Inflammatory macrophage (primary cell): ENCODE results near the gene JOSD2.

Experiments used
- DNase-seq, 2 donors: peaks; one replicate each; pipeline ENCODE4 v3.0.0-alpha.2; 2020 to 2022

JOSD2 gene

GRCh38 chr19:50512999-50513745, 2.2 kb upstream of the JOSD2 start:
- DNase-seq = no peak

GRCh38 chr19:50512112-50512998, 1.4 kb upstream of the JOSD2 start:
- DNase-seq = no peak

GRCh38 chr19:50510700-50511068, 307 bp downstream of the JOSD2 start:
- DNase-seq = no peak

DNA sequence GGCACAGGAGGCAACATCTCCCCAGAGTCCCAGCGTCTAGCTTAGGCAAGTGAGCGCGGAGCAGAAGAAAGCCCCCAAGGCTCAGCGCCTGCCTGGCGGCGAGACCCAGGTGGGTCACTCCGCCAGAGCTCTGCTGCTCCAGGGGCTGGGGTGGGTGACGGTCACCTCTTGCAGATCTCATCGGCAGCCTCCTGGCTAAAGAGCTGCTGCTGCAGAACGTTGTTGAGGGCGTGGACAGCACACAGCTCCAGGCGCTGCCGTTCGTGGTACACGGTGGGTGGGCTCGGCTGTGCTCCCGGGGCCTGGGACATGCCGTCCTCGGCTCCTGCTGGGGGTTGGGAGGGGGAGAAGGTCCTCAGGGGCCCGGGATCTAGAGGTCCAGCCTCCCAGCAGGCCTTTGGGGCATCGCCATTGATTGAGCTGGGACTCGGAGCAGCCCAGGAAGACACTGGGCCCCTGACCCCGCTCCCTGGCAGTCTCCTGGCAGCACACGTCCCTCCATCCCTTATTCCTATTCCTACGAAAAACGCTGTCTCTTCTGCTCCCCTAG, 795 bp downstream of the JOSD2 start:
- no peak for DNase-seq

DNA sequence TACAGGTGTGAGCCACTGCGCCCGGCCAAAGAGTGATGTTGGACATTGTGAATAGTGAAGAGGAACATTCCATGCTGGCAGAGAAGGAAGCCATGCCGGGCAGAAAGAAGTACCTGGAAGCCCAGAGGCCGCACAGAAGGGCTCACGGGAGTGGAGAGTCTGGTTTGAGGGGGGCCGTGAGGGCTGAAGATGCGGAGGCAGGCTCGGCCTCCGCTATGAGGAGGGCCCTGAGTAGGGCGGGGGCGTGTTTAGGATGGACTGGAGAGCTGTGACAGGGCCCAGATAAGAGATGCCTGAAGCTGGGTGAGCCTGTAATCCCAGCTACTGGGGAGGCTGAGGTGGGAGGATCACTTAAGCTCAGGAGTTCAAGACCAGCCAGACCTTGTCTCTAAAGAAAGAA, 1.6 kb downstream of the JOSD2 start:
- DNase-seq = no peak

DNA sequence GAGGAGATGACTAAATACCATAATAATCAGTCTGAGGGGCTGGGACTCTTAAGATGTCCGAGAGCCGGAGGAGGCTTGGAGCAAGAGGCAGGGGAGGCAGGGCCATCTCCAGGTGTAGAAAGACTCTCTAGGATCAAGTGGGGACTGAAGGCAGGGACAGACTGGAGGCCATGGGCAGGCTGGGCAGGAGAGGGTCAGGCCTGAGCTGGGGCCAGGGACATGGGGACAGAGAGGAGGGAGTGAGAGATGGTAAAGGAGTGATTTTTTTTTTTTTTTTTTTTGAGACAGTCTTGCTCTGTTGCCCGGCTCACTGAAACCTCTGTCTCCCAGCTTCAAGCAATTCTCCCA, 2.2 kb downstream of the JOSD2 start:
- DNase-seq = no peak

DNA sequence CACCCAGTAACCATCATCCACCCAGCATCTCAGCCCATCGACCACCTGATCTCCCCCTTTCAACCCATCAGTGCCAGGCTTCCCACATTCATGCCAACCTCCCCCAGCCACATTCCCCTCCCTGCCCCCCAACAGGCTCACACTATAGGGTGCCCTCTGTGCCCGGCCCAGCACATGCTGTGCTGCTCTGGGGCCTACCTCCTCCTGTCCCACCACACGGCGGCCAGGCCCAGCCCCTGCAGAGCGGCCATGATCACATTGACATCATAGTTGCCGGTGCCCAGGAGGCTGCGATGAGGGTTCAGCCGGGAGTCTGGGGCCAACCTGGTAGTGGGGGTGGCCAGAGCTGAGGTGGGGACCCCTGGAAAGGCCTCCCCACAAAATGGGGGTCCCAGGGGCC, 3.6 kb downstream of the JOSD2 start:
- no peak for DNase-seq

GRCh38 chr19:50506700-50507099, 4.3 kb downstream of the JOSD2 start:
- no peak for DNase-seq

DNA sequence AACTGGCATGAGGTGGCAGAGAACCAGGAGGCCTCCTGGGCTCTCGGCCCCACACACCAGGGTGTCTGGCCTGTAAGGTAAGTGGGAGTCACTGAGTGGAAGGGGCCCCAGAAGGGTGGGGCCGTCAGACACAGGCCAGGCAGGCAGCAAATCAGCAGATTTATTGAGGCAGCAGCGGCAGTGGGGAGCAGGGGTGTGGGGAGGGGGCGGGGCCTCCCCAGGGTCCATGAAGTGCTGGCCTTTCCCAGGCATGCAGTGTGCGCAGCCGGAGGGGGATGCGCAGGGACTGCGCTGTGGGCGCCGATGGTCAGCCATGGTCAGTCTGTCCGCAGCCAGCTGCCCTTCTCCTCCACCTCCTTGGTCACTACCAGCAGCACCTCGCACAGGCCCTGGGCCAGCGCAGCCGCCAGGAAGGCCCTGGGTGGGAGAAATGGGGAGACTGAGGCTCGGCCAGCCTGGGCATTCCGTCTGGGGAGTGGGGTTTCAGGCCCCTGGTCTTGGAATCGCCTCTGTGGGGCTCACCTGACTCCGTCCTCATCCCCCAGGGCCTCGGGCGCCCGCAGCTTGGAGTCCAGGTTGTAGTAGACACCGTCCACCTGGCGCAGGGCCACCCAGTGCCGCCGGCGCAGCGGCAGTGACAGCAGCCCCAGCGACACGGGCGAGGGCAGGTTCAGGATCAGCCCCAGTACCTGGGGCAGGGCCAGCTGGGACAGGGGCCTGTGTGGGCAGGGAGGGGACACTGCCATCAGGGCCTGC, 5.0 kb downstream of the JOSD2 start:
- no peak for DNase-seq

- DNase-seq = no peak
Measured at GRCh38 chr19:50501568-50502475, 9.2 kb downstream of the JOSD2 start.

DNA sequence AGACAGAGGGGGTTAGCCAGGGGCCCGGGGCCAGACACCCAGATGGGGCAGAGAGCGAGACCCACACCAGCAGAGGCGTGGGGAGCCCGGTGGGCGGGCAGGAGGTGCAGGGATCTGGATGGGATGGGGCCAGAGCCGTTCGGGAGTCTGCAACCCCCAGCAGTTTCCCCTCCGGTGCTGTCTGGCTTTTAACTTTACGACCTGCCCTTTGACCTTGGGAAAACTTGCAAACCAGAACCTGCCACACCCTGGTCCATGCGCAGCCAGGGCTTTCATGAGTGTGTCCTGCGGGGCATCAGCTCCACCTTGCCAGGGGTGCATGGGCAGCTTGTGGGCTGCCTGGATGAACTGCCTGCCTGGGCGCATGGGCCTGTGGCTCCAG, 9.8 kb downstream of the JOSD2 start:
- DNase-seq = no peak

GRCh38 chr19:50500753-50501151, 10.2 kb downstream of the JOSD2 start:
- no peak for DNase-seq

GRCh38 chr19:50500060-50500752, 10.8 kb downstream of the JOSD2 start:
- no peak for DNase-seq

DNA sequence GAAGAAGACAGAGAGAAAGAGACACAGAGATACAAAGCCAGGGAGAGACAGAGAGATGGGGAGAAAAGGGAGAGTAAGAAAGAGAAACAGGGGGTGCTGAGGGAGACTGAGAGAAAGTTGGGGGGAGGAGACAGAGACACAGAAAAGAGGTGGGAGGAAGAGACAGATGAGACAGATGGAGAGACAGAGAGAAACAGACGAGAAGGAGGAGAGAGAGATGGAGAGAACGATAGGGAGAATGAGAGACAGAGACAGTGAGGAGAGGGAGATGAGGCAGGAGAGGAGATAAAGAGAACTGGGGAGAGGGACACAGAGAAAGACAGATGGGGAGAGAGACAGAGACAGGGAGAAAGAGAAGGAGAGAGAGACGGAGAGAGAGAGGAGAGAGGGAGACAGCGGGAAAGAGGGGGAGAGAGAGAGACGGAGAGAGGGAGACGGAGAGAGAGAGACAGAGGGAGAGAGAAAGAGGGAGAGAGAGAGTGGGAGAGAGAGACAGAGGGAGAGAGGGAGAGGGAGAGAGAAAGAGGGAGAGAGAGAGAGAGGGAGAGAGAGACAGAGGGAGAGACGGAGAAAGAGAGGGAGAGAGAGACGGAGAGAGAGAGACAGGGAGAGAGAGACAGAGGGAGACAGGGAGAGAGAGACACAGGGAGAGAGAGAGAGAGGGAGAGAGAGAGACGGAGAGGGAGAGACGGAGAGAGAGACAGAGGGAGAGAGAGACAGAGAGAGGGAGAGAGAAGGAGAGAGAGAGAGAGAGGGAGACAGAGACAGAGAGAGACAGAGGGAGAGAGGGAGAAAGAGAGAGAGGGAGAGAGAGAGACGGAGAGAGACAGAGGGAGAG, 12.6 kb downstream of the JOSD2 start:
- DNase-seq = no peak

DNA sequence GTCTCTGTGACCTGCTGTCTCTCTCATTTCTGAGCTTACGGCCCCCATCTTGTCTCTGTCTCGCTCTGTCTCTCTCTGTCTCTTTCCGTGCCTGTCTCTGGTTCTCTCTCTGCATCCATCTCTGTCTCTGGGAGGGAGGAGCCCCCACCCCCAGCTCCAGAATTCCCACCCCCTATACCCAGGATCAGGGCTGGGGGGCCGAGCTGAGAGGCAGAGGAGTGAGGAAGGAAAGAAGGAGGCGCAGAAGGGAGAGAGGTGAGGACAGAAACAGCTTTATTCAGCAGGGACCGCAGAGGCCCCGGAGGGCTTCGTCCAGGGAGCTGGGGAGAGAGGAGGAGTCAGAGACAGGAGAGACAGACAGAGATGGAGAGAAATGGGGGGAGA, 14.0 kb downstream of the JOSD2 start:
- no peak for DNase-seq

GRCh38 chr19:50496189-50497021, 14.6 kb downstream of the JOSD2 start:
- no peak for DNase-seq

DNA sequence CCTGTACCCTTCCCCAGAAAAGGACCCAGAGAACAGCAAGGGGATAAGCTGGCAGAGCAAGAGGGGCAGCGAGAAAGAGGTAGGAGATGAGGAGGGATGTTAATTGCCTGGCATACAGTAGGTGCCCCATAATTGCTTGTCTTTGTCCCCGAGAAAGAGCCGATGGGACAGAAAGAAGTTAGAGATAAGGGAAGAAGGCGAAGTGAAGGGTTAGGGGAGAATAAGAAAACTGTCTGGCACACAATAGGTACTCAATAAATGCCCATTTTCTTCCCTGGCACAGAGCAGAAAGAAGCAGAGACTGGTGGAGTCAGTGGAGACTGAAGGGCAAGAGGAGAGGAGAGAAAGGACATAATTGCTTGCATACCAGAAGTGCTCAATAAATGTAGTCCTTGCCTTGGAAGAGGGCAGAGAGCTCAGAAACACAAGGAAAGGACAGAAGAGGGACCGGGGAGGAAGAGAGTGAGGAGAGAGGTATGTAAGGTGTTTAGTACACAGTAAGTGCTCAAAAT, 15.9 kb downstream of the JOSD2 start:
- DNase-seq = no peak

- no peak for DNase-seq
Measured at GRCh38 chr19:50494186-50495019, 16.6 kb downstream of the JOSD2 start.
